AG04450 (cell line): ENCODE measurements around the gene UQCRFS1. TPM values are rescaled to one million over a fixed set of nuclear protein-coding genes. Genes with fewer than 3 reads are reported as not detected.

Experiments
- CTCF ChIA-PET: fragments of 300-600, 350-600 bp; formaldehyde crosslinking; extraction: SDS; loops from one replicate; lab custom pipeline; 2022; ENCODE audit warnings: antibody characterized with exemption, inconsistent platforms; lab: Charles Lee
- POLR2A ChIA-PET: fragments of 350-600 bp; formaldehyde crosslinking; extraction: SDS; loops from one replicate; lab custom pipeline; 2021; ENCODE audit warnings: antibody characterized with exemption, inconsistent platforms; lab: Yijun Ruan, JAX
- DNase-seq: peaks from one replicate; pipeline ENCODE4 v3.0.0-alpha.2; 2011; ENCODE audit warnings: low read depth, low spot score
- H3K27ac ChIP-seq: one replicate; pipeline ENCODE4 v1.5.1; 2012; ENCODE audit warnings: low read depth, low read length, control low read depth
- H3K27me3 ChIP-seq: one replicate; pipeline ENCODE4 v1.6.0; 2012; ENCODE audit warnings: low read length; ENCODE audit not compliant: control insufficient read depth, insufficient read depth
- H3K4me3 ChIP-seq: 2 replicates; pipeline ENCODE4 v1.5.1; 2011; ENCODE audit warnings: mild to moderate bottlenecking, low read depth, low read length, control low read depth
- H3K9me3 ChIP-seq: 2 replicates; pipeline ENCODE4 v1.5.1; 2012; ENCODE audit warnings: low read length; ENCODE audit not compliant: control insufficient read depth, insufficient read depth
- CTCF ChIP-seq: IDR thresholded peaks from 2 replicates; pipeline ENCODE4 v1.5.1; 2011; ENCODE audit warnings: low read depth, low read length, control low read depth, inconsistent platforms
- polyA plus RNA-seq: library from polyadenylated mRNA; depleted of rRNA; stranded (reverse); fragments of >200 nt; gene quantifications from 2 replicates; pipeline ENCODE4 v1.2.3, GENCODE V29; 2011

Gene UQCRFS1
- polyA plus RNA-seq, 1 experiment, result 51.4 TPM

GRCh38 chr19:29201855-29202254 is 11.1 kb downstream of the UQCRFS1 start:
- CTCF ChIA-PET, result interaction anchor here (0.9 to 1.3 kb wide), 2 partner anchors 10 to 323 kb away, joined by 3 to 4 read pairs; no protein-coding TSS in a partner anchor
- no peaks in the 10 kb centered on the region for H3K27me3 ChIP-seq
- H3K4me3 ChIP-seq, result no peak overlapping the region

GRCh38 chr19:29194658-29195057 is 18.3 kb downstream of the UQCRFS1 start:
- no peak for TF ChIP-seq CTCF
- CTCF ChIA-PET, result no interaction called here
- Histone ChIP-seq H3K9me3 (peaks cover 3% of the 10 kb centered on the region; the same call in 1 of the 2 replicates), H3K27me3 (no peaks in the 10 kb centered on the region), H3K27ac (no peak overlapping the region), H3K4me3 (no peak overlapping the region)
- DNase-seq, result no peak
- POLR2A ChIA-PET, result no interaction called here

More at GRCh38 chr19:29201855-29202254, 11.1 kb downstream of the UQCRFS1 start:
- POLR2A ChIA-PET, result no interaction called here
- Histone ChIP-seq H3K9me3 (no peaks in the 10 kb centered on the region), H3K27ac (no peak overlapping the region)
- no peak for DNase-seq
- no peak for TF ChIP-seq CTCF

- no peak for DNase-seq
- Histone ChIP-seq H3K27me3 (no peaks in the 10 kb centered on the region), H3K9me3 (peaks cover 3% of the 10 kb centered on the region; the same call in 1 of the 2 replicates), H3K4me3 (no peak overlapping the region), H3K27ac (no peak overlapping the region)
- CTCF ChIA-PET, result no interaction called here
- POLR2A ChIA-PET, result no interaction called here
- TF ChIP-seq CTCF, result no peak
Measured at GRCh38 chr19:29193155-29193554, 19.8 kb downstream of the UQCRFS1 start.

GRCh38 chr19:29191005-29191404 is 21.9 kb downstream of the UQCRFS1 start:
- peaks cover 6% of the 10 kb centered on the region; the same call in 1 of the 2 replicates for H3K9me3 ChIP-seq
- H3K27me3 ChIP-seq, result no peaks in the 10 kb centered on the region
- ChIA-PET POLR2A (no interaction called here), CTCF (no interaction called here)
- H3K4me3 ChIP-seq, result no peak overlapping the region
- DNase-seq, result no peak
- no peak for TF ChIP-seq CTCF
- no peak overlapping the region for H3K27ac ChIP-seq

GRCh38 chr19:29189033-29189360 is 24.0 kb downstream of the UQCRFS1 start:
- H3K27me3 ChIP-seq, result no peaks in the 10 kb centered on the region
- no peak overlapping the region for H3K27ac ChIP-seq
- no peak for DNase-seq
- ChIA-PET POLR2A (no interaction called here), CTCF (interaction anchor here (1.0 kb wide), 1 partner anchor 528 kb away, joined by 3 read pairs; no protein-coding TSS in a partner anchor)
- H3K4me3 ChIP-seq, result no peak overlapping the region
- peaks cover 11% of the 10 kb centered on the region; the same call in 1 of the 2 replicates for H3K9me3 ChIP-seq
- TF ChIP-seq CTCF, result no peak
